ENCODE data around the gene IL5RA. TPM values are rescaled to one million over a fixed set of nuclear protein-coding genes. Genes with fewer than 3 reads are reported as not detected.

The IL5RA gene
- total RNA-seq, 1 donor from 2014 or later = not detected

GRCh38 chr3:3085782-3086181 is 24.4 kb downstream of the IL5RA start:
- Mint-ChIP-seq H3K27me3 (ENCODE audit: unreplicated experiment) (peaks cover 2% of the 10 kb centered on the region), H3K9me3 (ENCODE audit: unreplicated experiment) (no peaks in the 10 kb centered on the region), H3K4me1 (ENCODE audit: unreplicated experiment) (no peaks in the 10 kb centered on the region), H3K4me3 (ENCODE audit: unreplicated experiment) (no peak overlapping the region), H3K27ac (ENCODE audit: unreplicated experiment) (no peak overlapping the region), H3K36me3 (ENCODE audit: unreplicated experiment) (no peaks in the 10 kb centered on the region)
- DNase-seq (ENCODE audit: extremely low spot score, unreplicated experiment) = no peak
- TF ChIP-seq CTCF (IDR thresholded peaks at IDR 0.05) = no peak

- Mint-ChIP-seq H3K36me3 (ENCODE audit: unreplicated experiment) (no peaks in the 10 kb centered on the region), H3K27me3 (ENCODE audit: unreplicated experiment) (peaks cover 2% of the 10 kb centered on the region), H3K27ac (ENCODE audit: unreplicated experiment) (no peak overlapping the region), H3K4me1 (ENCODE audit: unreplicated experiment) (no peaks in the 10 kb centered on the region), H3K4me3 (ENCODE audit: unreplicated experiment) (no peak overlapping the region), H3K9me3 (ENCODE audit: unreplicated experiment) (no peaks in the 10 kb centered on the region)
- TF ChIP-seq CTCF (IDR thresholded peaks at IDR 0.05) = no peak
- DNase-seq (ENCODE audit: extremely low spot score, unreplicated experiment) = no peak
These were observed 25.3 kb downstream of the IL5RA start for GRCh38 chr3:3084890-3085289.

- Mint-ChIP-seq H3K4me3 (ENCODE audit: unreplicated experiment) (no peak overlapping the region), H3K27me3 (ENCODE audit: unreplicated experiment) (no peaks in the 10 kb centered on the region), H3K36me3 (ENCODE audit: unreplicated experiment) (no peaks in the 10 kb centered on the region), H3K9me3 (ENCODE audit: unreplicated experiment) (no peaks in the 10 kb centered on the region), H3K4me1 (ENCODE audit: unreplicated experiment) (no peaks in the 10 kb centered on the region), H3K27ac (ENCODE audit: unreplicated experiment) (no peak overlapping the region)
- no peak for TF ChIP-seq CTCF (IDR thresholded peaks at IDR 0.05)
- no peak for DNase-seq (ENCODE audit: extremely low spot score, unreplicated experiment)
These were observed 27.8 kb downstream of the IL5RA start for GRCh38 chr3:3082234-3082924.

DNA sequence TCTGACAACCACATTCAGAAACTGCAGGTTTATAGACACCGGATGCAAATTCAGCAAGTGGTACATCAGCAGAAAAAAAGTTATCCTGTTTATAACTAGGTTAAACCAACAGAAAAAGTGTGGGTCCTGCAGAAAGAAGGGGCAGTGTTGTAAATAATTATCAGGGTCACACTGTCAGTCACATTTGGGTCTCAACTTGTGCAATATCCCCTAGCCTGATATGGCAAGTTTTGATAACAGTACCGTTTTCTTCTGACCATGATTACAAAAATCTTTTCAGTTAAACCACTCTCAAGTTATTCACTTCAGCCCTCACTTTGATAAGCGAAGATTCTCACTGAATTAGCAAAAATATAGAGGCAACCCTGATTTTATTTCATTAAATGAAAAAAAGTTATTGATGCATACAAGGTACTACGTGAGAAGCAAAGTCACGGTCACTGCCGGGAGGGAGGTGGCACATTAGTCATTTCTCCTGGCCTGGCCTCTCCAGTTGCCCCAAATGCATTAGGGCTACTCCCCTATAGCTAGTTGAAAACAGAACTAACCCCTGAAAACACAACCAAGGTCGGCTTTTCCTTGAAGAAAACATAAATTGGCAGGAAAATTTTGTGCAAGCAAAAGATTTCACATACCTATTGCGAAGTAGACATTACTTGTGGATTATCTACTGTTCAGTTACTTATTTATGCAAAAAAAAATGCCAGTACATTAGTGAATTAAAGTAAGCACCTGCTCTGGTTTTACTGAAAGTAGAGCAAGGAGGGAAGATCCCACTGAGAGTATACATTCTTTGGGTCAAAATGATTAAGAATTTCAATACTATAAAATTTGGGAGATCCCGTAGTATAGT is 28.6 kb downstream of the IL5RA start:
- H3K27me3 Mint-ChIP-seq (ENCODE audit: unreplicated experiment) = no peaks in the 10 kb centered on the region
- H3K27ac Mint-ChIP-seq (ENCODE audit: unreplicated experiment) = no peak overlapping the region
- H3K36me3 Mint-ChIP-seq (ENCODE audit: unreplicated experiment) = no peaks in the 10 kb centered on the region
- no peaks in the 10 kb centered on the region for H3K9me3 Mint-ChIP-seq (ENCODE audit: unreplicated experiment)
- no peak for DNase-seq (ENCODE audit: extremely low spot score, unreplicated experiment)
- no peak for TF ChIP-seq CTCF (IDR thresholded peaks at IDR 0.05)
- no peak overlapping the region for H3K4me3 Mint-ChIP-seq (ENCODE audit: unreplicated experiment)
- H3K4me1 Mint-ChIP-seq (ENCODE audit: unreplicated experiment) = no peaks in the 10 kb centered on the region

- H3K4me1 Mint-ChIP-seq (ENCODE audit: unreplicated experiment) = no peaks in the 10 kb centered on the region
- no peaks in the 10 kb centered on the region for H3K36me3 Mint-ChIP-seq (ENCODE audit: unreplicated experiment)
- TF ChIP-seq CTCF (IDR thresholded peaks at IDR 0.05) = no peak
- no peaks in the 10 kb centered on the region for H3K9me3 Mint-ChIP-seq (ENCODE audit: unreplicated experiment)
- no peaks in the 10 kb centered on the region for H3K27me3 Mint-ChIP-seq (ENCODE audit: unreplicated experiment)
- no peak overlapping the region for H3K4me3 Mint-ChIP-seq (ENCODE audit: unreplicated experiment)
- DNase-seq (ENCODE audit: extremely low spot score, unreplicated experiment) = no peak
- no peak overlapping the region for H3K27ac Mint-ChIP-seq (ENCODE audit: unreplicated experiment)
These were observed 29.9 kb downstream of the IL5RA start for GRCh38 chr3:3080309-3080708.
